GM12872 (cell line): ENCODE results near the gene SPAG16.

Experiments
- CTCF ChIP-seq: IDR thresholded peaks from 3 replicates; pipeline ENCODE4 v1.5.1; 2011; ENCODE audit warnings: low read depth, mild to moderate bottlenecking, low read length, moderate library complexity; ENCODE audit not compliant: insufficient read depth

The SPAG16 gene

GRCh38 chr2:214029190-214029589 is 744.9 kb downstream of the SPAG16 start:
- TF ChIP-seq CTCF, result no peak

- TF ChIP-seq CTCF, result no peak
These were observed 747.3 kb downstream of the SPAG16 start for GRCh38 chr2:214031566-214031965.

GRCh38 chr2:214034417-214034816 is 750.2 kb downstream of the SPAG16 start:
- TF ChIP-seq CTCF, result no peak

- TF ChIP-seq CTCF, result no peak
These were observed 751.0 kb downstream of the SPAG16 start for GRCh38 chr2:214035091-214035852.

GRCh38 chr2:214035921-214036320 is 751.7 kb downstream of the SPAG16 start:
- no peak for TF ChIP-seq CTCF

GRCh38 chr2:214038186-214038585 is 753.9 kb downstream of the SPAG16 start:
- no peak for TF ChIP-seq CTCF

GRCh38 chr2:214050731-214051130 is 766.5 kb downstream of the SPAG16 start:
- no peak for TF ChIP-seq CTCF
